GM21825 (cell line): Measurements from ENCODE around the gene HILPDA.
A peak's percentile ranks its signal among the peaks of the same experiment; 100 is the strongest.
"Not testable (repeated sequence)": the region's sequence is repeated elsewhere in the genome, so short reads cannot be mapped to it uniquely, and the experiment has no call there.

Source experiments
- ATAC-seq: cut with Tn5 transposase; IDR thresholded peaks from one replicate; pipeline ENCODE4 v1.9.1; 2021; ENCODE audit warnings: mild to moderate bottlenecking, moderate library complexity; ENCODE audit not compliant: unreplicated experiment

Gene HILPDA

GRCh38 chr7:128431221-128431620, 24.5 kb upstream of the HILPDA start:
- ATAC-seq: no peak

GRCh38 chr7:128431754-128432153, 23.9 kb upstream of the HILPDA start:
- ATAC-seq: no peak

GRCh38 chr7:128434413-128435326, 21.0 kb upstream of the HILPDA start:
- no peak for ATAC-seq

GRCh38 chr7:128435327-128435686, 20.4 kb upstream of the HILPDA start:
- ATAC-seq: no peak

GRCh38 chr7:128437426-128438332, 18.0 kb upstream of the HILPDA start:
- no peak for ATAC-seq

GRCh38 chr7:128442356-128442755, 13.3 kb upstream of the HILPDA start:
- no peak for ATAC-seq

GRCh38 chr7:128443831-128444600, 11.7 kb upstream of the HILPDA start:
- ATAC-seq: no peak

- ATAC-seq: no peak
Observed at GRCh38 chr7:128446306-128446705, 9.4 kb upstream of the HILPDA start.

GRCh38 chr7:128447941-128448564, 7.6 kb upstream of the HILPDA start:
- no peak for ATAC-seq

GRCh38 chr7:128448751-128449302, 6.9 kb upstream of the HILPDA start:
- no peak for ATAC-seq

GRCh38 chr7:128450409-128450808, 5.3 kb upstream of the HILPDA start:
- ATAC-seq: no peak

- no peak for ATAC-seq
Observed at GRCh38 chr7:128450913-128451312, 4.8 kb upstream of the HILPDA start.

- ATAC-seq: no peak
Observed at GRCh38 chr7:128452552-128452951, 3.1 kb upstream of the HILPDA start.

- ATAC-seq: no peak
Observed at GRCh38 chr7:128453836-128454804, 1.6 kb upstream of the HILPDA start.

- no peak for ATAC-seq
Observed at GRCh38 chr7:128454808-128455542, 703 bp upstream of the HILPDA start.

GRCh38 chr7:128456255-128456725, 612 bp downstream of the HILPDA start:
- ATAC-seq: no peak

- ATAC-seq: not testable (repeated sequence)
Observed at GRCh38 chr7:128457385-128457784, 1.7 kb downstream of the HILPDA start.

GRCh38 chr7:128458956-128459355, 3.3 kb downstream of the HILPDA start:
- ATAC-seq: peak; percentile 12
